AG10803 (cell line): ENCODE results near the gene SDF2L1.
A peak's percentile ranks its signal among the peaks of the same experiment; 100 is the strongest.
"Not testable (repeated sequence)": the region's sequence is repeated elsewhere in the genome, so short reads cannot be mapped to it uniquely, and the experiment has no call there.

Experiments
- DNase-seq: peaks from one replicate; pipeline ENCODE4 v3.0.0; 2010; ENCODE audit warnings: low read depth
- H3K4me3 ChIP-seq: 2 replicates; pipeline ENCODE4 v1.5.1; 2011; ENCODE audit warnings: mild to moderate bottlenecking, low read length, control low read depth
- TF ChIP-seq, protein P1 (sequence below): conservative IDR thresholded peaks from 2 replicates; pipeline ENCODE4 v1.5.1; 2011; ENCODE audit warnings: mild to moderate bottlenecking, low read length, control low read depth, inconsistent platforms

SDF2L1 gene

GRCh38 chr22:21643533-21644357 is 1.6 kb downstream of the SDF2L1 start:
- TF ChIP-seq, protein P1, sequence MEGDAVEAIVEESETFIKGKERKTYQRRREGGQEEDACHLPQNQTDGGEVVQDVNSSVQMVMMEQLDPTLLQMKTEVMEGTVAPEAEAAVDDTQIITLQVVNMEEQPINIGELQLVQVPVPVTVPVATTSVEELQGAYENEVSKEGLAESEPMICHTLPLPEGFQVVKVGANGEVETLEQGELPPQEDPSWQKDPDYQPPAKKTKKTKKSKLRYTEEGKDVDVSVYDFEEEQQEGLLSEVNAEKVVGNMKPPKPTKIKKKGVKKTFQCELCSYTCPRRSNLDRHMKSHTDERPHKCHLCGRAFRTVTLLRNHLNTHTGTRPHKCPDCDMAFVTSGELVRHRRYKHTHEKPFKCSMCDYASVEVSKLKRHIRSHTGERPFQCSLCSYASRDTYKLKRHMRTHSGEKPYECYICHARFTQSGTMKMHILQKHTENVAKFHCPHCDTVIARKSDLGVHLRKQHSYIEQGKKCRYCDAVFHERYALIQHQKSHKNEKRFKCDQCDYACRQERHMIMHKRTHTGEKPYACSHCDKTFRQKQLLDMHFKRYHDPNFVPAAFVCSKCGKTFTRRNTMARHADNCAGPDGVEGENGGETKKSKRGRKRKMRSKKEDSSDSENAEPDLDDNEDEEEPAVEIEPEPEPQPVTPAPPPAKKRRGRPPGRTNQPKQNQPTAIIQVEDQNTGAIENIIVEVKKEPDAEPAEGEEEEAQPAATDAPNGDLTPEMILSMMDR, result no peak; the same call in 1 of the 2 replicates
- no peak overlapping the region; the same call in 1 of the 2 replicates for H3K4me3 ChIP-seq
- no peak for DNase-seq

- not testable (repeated sequence) for DNase-seq, H3K4me3 ChIP-seq
Observed at GRCh38 chr22:21645513-21645912, 3.4 kb downstream of the SDF2L1 start.

DNA sequence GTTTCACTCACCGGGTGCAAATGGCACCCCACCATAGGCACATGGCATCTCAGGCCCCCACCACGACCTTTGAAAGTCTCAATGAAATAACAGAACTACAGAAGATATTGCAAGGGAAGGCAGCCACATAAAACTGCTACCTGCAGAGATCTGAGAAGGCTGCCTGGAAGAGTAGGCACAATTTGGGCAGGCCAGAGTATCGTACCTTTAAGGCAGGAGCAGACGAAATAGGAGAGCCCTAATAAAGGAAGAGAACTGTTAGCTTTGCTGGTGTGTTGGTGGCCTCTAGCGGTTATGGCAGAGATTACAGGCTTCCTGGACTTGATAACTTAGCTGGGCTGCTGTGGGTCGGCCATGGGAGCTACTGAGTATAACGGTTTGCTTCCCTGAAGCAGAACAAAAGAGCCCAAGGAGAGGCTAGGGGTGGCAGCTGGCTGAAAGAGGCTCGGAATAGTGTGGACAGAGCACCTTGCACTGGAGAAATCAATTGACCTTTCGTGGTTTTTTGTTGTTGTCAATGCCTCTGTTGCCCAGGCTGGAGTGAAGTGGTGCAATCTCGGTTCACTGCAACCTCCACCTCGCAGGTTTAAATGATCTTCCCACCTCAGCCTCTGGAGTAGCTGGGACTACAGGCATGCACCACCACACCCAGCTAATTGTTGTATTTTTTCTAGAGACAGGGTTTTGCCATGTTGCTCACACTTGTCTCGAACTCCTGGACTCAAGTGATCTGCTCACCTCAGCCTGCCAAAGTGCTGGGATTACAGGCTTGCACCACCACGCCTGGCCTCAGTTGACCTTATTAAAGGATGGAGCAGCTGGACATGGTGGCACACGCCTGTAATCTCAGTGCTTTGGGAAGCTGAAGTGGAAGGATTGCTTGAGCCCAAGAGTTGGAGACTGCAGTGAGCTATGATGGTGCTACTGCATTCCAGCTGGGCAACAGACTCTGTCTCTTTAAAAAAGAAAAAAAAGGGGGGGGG is 4.8 kb downstream of the SDF2L1 start:
- TF ChIP-seq, protein P1, result peak; percentile 95
- peak; percentile 74 for DNase-seq
- no peak overlapping the region for H3K4me3 ChIP-seq

DNA sequence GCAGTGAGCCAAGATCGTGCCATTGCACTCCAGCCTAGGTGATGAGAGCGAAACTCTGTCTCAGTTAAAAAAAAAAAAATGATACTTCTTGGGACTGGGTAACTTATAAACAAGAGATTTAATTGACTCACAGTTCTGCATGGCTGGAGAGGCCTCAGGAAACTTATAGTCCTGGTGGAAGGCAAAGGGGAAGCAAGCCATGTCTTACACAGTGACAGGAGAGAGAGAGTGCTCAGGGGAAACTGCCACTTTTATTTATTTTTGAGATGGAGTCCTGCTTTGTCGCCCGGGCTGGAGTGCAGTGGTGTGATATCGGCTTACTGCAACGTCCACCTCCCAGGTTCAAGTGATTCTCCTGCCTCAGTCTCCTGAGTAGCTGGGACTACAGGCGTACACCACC is 8.2 kb downstream of the SDF2L1 start:
- DNase-seq, result no peak
- TF ChIP-seq, protein P1, result no peak
- no peak overlapping the region for H3K4me3 ChIP-seq

DNA sequence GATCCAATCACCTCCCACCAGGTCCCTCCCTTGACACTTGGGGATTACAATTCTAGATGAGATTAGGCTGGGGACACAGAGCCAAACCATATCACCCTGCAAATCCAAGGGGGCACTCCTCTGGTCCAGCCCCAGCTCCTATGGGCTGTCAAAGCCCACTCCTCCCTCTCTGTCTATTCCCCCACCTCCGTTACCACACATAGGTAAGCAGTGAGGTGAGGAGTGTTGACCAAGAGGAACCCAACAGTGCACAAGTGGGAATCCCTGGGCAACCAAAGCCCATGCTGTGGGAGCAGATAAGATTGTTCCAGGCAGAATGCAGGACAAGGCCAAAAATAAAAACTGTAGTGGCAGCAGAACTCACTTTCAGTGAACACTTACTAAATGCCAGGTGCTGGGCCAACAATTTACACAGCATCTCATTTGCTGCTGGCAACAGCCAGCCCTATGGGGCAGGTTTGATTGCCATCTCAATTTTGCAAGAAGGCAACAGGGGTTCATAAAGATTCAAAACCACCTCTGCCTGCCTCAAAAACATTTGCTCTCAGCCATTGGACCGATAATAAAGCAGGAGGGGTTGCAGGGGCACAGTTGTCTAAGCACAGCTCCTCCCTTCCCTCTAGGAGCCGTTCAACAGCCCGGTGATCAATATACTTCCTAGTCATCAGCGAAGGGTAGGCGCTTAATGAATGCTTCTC is 8.9 kb downstream of the SDF2L1 start:
- DNase-seq, result no peak
- H3K4me3 ChIP-seq, result peak overlapping the region; percentile 79
- TF ChIP-seq, protein P1, result no peak

- peak overlapping the region; percentile 79 for H3K4me3 ChIP-seq
- TF ChIP-seq, protein P1, result no peak
- no peak for DNase-seq
Observed at GRCh38 chr22:21651521-21652009, 9.5 kb downstream of the SDF2L1 start.

DNA sequence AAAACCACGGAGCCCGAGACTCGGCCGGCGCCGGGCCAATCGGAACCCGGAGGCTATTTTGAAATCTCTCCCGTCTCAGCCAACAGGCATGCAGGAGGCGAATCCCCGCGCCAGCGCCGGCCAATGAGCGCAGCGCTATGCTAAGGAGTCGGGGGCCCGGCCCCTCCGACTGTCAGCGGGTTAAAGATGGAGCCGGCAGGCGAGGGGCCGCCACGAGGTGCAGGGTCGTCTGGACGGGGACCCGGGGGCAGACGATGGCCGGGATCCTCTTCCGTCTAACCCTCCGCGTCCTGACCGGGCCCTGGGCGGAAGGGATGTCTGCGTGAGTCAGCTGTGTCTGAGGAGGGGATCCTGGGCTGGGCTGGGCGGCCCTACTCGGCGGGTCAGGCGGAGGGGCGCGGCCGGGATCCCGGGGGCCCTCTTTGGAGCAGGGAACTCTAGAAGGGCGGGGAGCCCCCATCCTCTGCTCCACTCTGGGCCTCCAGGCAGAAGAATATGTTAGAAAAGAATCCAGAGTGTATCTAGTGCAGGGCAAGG is 10.0 kb downstream of the SDF2L1 start:
- TF ChIP-seq, protein P1, result no peak
- peak overlapping the region; percentile 79 for H3K4me3 ChIP-seq
- DNase-seq, result peak; percentile 77
